ENCODE results near the gene SDR42E1.

Gene SDR42E1

GRCh38 chr16:81956213-81956948 is 54.9 kb downstream of the SDR42E1 start:
- Histone ChIP-seq H3K27me3 (ENCODE audit: insufficient read depth, poor library complexity, severe bottlenecking) (no peaks in the 10 kb centered on the region), H3K27ac (replicated peaks) (no peak overlapping the region), H3K4me3 (replicated peaks; ENCODE audit: insufficient read depth, low read length) (no peak overlapping the region)
- no peak for TF ChIP-seq REST (IDR thresholded peaks at IDR 0.05; ENCODE audit: insufficient replicate concordance, low read depth)
- TF ChIP-seq GABPA (IDR thresholded peaks at IDR 0.05; ENCODE audit: low read depth) = no peak
- TF ChIP-seq CTCF (IDR thresholded peaks at IDR 0.05; ENCODE audit: insufficient read depth, low read length) = no peak
- no peak for TF ChIP-seq POLR2AphosphoS5 (IDR thresholded peaks at IDR 0.05; ENCODE audit: low read depth)
- no peak for TF ChIP-seq SPI1 (IDR thresholded peaks at IDR 0.05; ENCODE audit: borderline replicate concordance, low read depth)
- DNase-seq (ENCODE audit: low read depth in 1 of 2, low spot score in 1 of 2) = peak; percentile 63 to 90

GRCh38 chr16:81951564-81951963 is 59.7 kb downstream of the SDR42E1 start:
- no peak overlapping the region for H3K27ac ChIP-seq (replicated peaks)
- no peak overlapping the region for H3K4me3 ChIP-seq (replicated peaks; ENCODE audit: insufficient read depth, low read length)
- TF ChIP-seq REST (IDR thresholded peaks at IDR 0.05; ENCODE audit: insufficient replicate concordance, low read depth) (no peak), GABPA (IDR thresholded peaks at IDR 0.05; ENCODE audit: low read depth) (no peak), CTCF (IDR thresholded peaks at IDR 0.05; ENCODE audit: insufficient read depth, low read length) (no peak), POLR2AphosphoS5 (IDR thresholded peaks at IDR 0.05; ENCODE audit: low read depth) (no peak), SPI1 (IDR thresholded peaks at IDR 0.05; ENCODE audit: borderline replicate concordance, low read depth) (no peak)
- DNase-seq (ENCODE audit: low read depth in 1 of 2, low spot score in 1 of 2) = no peak
- H3K27me3 ChIP-seq (ENCODE audit: insufficient read depth, poor library complexity, severe bottlenecking) = no peaks in the 10 kb centered on the region

GRCh38 chr16:81946206-81946605 is 65.1 kb downstream of the SDR42E1 start:
- Histone ChIP-seq H3K27me3 (ENCODE audit: insufficient read depth, poor library complexity, severe bottlenecking) (no peaks in the 10 kb centered on the region), H3K4me3 (replicated peaks; ENCODE audit: insufficient read depth, low read length) (no peak overlapping the region), H3K27ac (replicated peaks) (no peak overlapping the region)
- no peak for TF ChIP-seq CTCF (IDR thresholded peaks at IDR 0.05; ENCODE audit: insufficient read depth, low read length)
- TF ChIP-seq REST (IDR thresholded peaks at IDR 0.05; ENCODE audit: insufficient replicate concordance, low read depth) = no peak
- no peak for TF ChIP-seq POLR2AphosphoS5 (IDR thresholded peaks at IDR 0.05; ENCODE audit: low read depth)
- no peak for TF ChIP-seq SPI1 (IDR thresholded peaks at IDR 0.05; ENCODE audit: borderline replicate concordance, low read depth)
- TF ChIP-seq GABPA (IDR thresholded peaks at IDR 0.05; ENCODE audit: low read depth) = no peak
- DNase-seq (ENCODE audit: low read depth in 1 of 2, low spot score in 1 of 2) = no peak
